Measurements from ENCODE around the gene CYB561A3. TPM values are rescaled to one million over a fixed set of nuclear protein-coding genes. Genes with fewer than 3 reads are reported as not detected.
A peak's percentile ranks its signal among the peaks of the same experiment; 100 is the strongest.

The CYB561A3 gene
- total RNA-seq, 1 donor from 2014 or later, result 12.1 TPM

DNA sequence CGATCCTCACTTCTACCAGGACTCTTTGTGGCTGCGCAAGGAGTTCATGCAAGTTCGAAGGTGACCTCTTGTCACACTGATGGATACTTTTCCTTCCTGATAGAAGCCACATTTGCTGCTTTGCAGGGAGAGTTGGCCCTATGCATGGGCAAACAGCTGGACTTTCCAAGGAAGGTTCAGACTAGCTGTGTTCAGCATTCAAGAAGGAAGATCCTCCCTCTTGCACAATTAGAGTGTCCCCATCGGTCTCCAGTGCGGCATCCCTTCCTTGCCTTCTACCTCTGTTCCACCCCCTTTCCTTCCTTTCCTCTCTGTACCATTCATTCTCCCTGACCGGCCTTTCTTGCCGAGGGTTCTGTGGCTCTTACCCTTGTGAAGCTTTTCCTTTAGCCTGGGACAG is 7.0 kb upstream of the CYB561A3 start:
- H3K9ac ChIP-seq, result no peak overlapping the region
- peaks cover 47% of the 10 kb centered on the region for H3K36me3 Mint-ChIP-seq

DNA sequence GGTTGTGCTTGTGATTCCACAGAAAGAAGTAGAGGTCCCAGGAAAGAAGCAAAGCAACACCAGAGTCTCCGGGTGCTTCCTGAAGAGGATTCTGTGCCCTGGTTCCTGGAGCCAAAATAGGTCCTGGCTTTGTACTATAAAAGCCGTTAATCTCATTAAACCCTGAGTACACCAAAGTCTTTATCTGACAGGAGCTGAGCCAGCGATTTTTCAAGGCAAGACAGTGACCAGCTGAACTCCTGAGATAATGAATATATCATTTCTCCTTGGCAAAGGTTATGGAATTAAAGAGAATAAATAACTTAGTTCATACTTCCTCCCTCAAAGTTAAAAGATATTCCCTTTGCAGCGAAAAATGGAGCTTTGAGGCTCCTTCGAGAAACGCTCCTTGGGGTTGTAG is 5.7 kb upstream of the CYB561A3 start:
- H3F3A ChIP-seq (ENCODE audit: low read depth), result peaks cover 6% of the 10 kb centered on the region
- H3K27me3 ChIP-seq, result no peaks in the 10 kb centered on the region
- H3K9ac ChIP-seq, result no peak overlapping the region
- H3K9me3 ChIP-seq (ENCODE audit: low read depth), result no peaks in the 10 kb centered on the region
- H3K4me3 ChIP-seq, result no peak overlapping the region
- no peak for TF ChIP-seq EZH2 (IDR thresholded peaks at IDR 0.05)
- TF ChIP-seq EZH2phosphoT487 (IDR thresholded peaks at IDR 0.05), result no peak
- TF ChIP-seq, protein P1, sequence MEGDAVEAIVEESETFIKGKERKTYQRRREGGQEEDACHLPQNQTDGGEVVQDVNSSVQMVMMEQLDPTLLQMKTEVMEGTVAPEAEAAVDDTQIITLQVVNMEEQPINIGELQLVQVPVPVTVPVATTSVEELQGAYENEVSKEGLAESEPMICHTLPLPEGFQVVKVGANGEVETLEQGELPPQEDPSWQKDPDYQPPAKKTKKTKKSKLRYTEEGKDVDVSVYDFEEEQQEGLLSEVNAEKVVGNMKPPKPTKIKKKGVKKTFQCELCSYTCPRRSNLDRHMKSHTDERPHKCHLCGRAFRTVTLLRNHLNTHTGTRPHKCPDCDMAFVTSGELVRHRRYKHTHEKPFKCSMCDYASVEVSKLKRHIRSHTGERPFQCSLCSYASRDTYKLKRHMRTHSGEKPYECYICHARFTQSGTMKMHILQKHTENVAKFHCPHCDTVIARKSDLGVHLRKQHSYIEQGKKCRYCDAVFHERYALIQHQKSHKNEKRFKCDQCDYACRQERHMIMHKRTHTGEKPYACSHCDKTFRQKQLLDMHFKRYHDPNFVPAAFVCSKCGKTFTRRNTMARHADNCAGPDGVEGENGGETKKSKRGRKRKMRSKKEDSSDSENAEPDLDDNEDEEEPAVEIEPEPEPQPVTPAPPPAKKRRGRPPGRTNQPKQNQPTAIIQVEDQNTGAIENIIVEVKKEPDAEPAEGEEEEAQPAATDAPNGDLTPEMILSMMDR (IDR thresholded peaks at IDR 0.05), result no peak
- H2AFZ ChIP-seq (replicated peaks), result no peak overlapping the region
- Mint-ChIP-seq H3K4me3 (no peak overlapping the region), H3K27ac (no peak overlapping the region), H3K36me3 (peaks cover 46% of the 10 kb centered on the region), H3K9me3 (peaks cover 9% of the 10 kb centered on the region), H3K27me3 (ENCODE audit: insufficient read depth, low read depth) (peaks cover 4% of the 10 kb centered on the region), H3K4me1 (peaks cover 14% of the 10 kb centered on the region)
- no peak overlapping the region for H3K27ac ChIP-seq
- H4K20me1 ChIP-seq (ENCODE audit: low read depth), result no peaks in the 10 kb centered on the region
- H3K4me1 ChIP-seq, result peaks cover 6% of the 10 kb centered on the region
- H3K4me2 ChIP-seq, result no peak overlapping the region
- no peak for DNase-seq (ENCODE audit: low spot score)
- peaks cover 10% of the 10 kb centered on the region for H3K36me3 ChIP-seq
- peaks cover 21% of the 10 kb centered on the region for H3K79me2 ChIP-seq (ENCODE audit: low read depth)

More for the DNA sequence above, 7.0 kb upstream of the CYB561A3 start:
- Histone ChIP-seq H3K79me2 (ENCODE audit: low read depth) (peaks cover 9% of the 10 kb centered on the region), H3K27me3 (no peaks in the 10 kb centered on the region), H4K20me1 (ENCODE audit: low read depth) (no peaks in the 10 kb centered on the region), H3K4me2 (no peak overlapping the region), H3K27ac (no peak overlapping the region), H3K4me1 (no peaks in the 10 kb centered on the region), H2AFZ (replicated peaks) (no peak overlapping the region), H3K36me3 (peaks cover 22% of the 10 kb centered on the region), H3F3A (ENCODE audit: low read depth) (peaks cover 3% of the 10 kb centered on the region), H3K9me3 (ENCODE audit: low read depth) (peaks cover 10% of the 10 kb centered on the region), H3K4me3 (no peak overlapping the region)
- Mint-ChIP-seq H3K27me3 (ENCODE audit: insufficient read depth, low read depth) (peaks cover 2% of the 10 kb centered on the region), H3K4me3 (no peak overlapping the region), H3K27ac (no peak overlapping the region), H3K4me1 (peaks cover 2% of the 10 kb centered on the region), H3K9me3 (peaks cover 14% of the 10 kb centered on the region)
- no peak for DNase-seq (ENCODE audit: low spot score)
- TF ChIP-seq EZH2 (IDR thresholded peaks at IDR 0.05) (no peak), EZH2phosphoT487 (IDR thresholded peaks at IDR 0.05) (no peak)
- TF ChIP-seq, protein P1 (IDR thresholded peaks at IDR 0.05), result no peak

DNA sequence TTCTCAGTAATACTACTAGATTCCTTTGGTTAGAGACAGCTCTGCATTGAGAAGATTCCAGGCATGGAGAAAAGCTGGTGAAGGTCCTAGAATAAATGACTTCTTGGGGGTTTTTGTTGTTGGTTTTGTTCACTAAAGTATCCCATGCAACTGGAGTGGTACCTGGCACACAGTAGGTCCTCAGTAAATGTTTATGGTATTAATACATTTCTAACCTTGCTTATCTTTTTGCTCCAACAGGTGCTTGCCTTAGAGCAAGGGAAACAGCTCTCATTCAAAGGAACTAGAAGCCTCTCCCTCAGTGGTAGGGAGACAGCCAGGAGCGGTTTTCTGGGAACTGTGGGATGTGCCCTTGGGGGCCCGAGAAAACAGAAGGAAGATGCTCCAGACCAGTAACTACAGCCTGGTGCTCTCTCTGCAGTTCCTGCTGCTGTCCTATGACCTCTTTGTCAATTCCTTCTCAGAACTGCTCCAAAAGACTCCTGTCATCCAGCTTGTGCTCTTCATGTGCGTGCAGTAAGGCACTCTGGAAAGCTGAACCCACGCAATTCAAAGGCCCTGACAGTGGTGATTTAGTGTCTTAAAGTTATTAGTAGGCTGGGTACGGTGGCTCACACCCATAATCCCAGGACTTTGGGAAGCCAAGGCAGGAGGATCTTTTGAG is 2.5 kb upstream of the CYB561A3 start:
- peaks cover 30% of the 10 kb centered on the region for H3K4me1 Mint-ChIP-seq
- H3K79me2 ChIP-seq (ENCODE audit: low read depth), result peaks cover 44% of the 10 kb centered on the region
- H3K4me2 ChIP-seq, result no peak overlapping the region
- H3F3A ChIP-seq (ENCODE audit: low read depth), result peaks cover 13% of the 10 kb centered on the region
- H3K9me3 Mint-ChIP-seq, result no peaks in the 10 kb centered on the region
- peaks cover 23% of the 10 kb centered on the region for H3K36me3 Mint-ChIP-seq
- peaks cover 4% of the 10 kb centered on the region for H3K27me3 Mint-ChIP-seq (ENCODE audit: insufficient read depth, low read depth)
- peaks cover 10% of the 10 kb centered on the region for H3K4me1 ChIP-seq
- no peak overlapping the region for H2AFZ ChIP-seq (replicated peaks)
- no peak overlapping the region for H3K27ac ChIP-seq
- H3K36me3 ChIP-seq, result peaks cover 10% of the 10 kb centered on the region
- no peak for TF ChIP-seq EZH2 (IDR thresholded peaks at IDR 0.05)
- TF ChIP-seq EZH2phosphoT487 (IDR thresholded peaks at IDR 0.05), result no peak
- TF ChIP-seq, protein P1 (IDR thresholded peaks at IDR 0.05), result no peak
- H4K20me1 ChIP-seq (ENCODE audit: low read depth), result no peaks in the 10 kb centered on the region
- H3K27me3 ChIP-seq, result no peaks in the 10 kb centered on the region
- DNase-seq (ENCODE audit: low spot score), result no peak
- no peak overlapping the region for H3K9ac ChIP-seq
- no peaks in the 10 kb centered on the region for H3K9me3 ChIP-seq (ENCODE audit: low read depth)
- H3K4me3 Mint-ChIP-seq, result peak overlapping the region; percentile 99
- H3K4me3 ChIP-seq, result no peak overlapping the region
- H3K27ac Mint-ChIP-seq, result no peak overlapping the region
